Vagina (tissue), 2 donors: ENCODE data around the gene PLCB3. TPM values are rescaled to one million over a fixed set of nuclear protein-coding genes. Genes with fewer than 3 reads are reported as not detected.

Experiments
- DNase-seq, 2 donors: peaks; one replicate each; pipeline ENCODE4 v3.0.0-alpha.2; 2017; ENCODE audit errors: extremely low spot score in 2 of 2
- H3K27ac ChIP-seq: fragments of 200-600 bp; sonication (generic); one replicate; pipeline ENCODE4 v1.5.1; 2019
- H3K27me3 ChIP-seq: fragments of 200-600 bp; sonication (generic); one replicate; pipeline ENCODE4 v1.5.1; 2019
- H3K36me3 ChIP-seq, 2 donors: fragments of 200-600 bp; sonication (generic); one replicate each; pipeline ENCODE4 v1.5.1; 2017 to 2019
- H3K4me1 ChIP-seq: fragments of 200-600 bp; sonication (generic); one replicate; pipeline ENCODE4 v1.5.1; 2019
- H3K4me3 ChIP-seq, 2 donors: fragments of 200-600 bp; sonication (generic); 1 replicate in 1 of 2; 2 replicates in 1 of 2; pipeline ENCODE4 v1.5.1; 2016 to 2019
- H3K9me3 ChIP-seq: fragments of 200-600 bp; sonication (generic); one replicate; pipeline ENCODE4 v1.5.1; 2019
- POLR2A ChIP-seq, 2 donors: fragments of 450-650 bp; IDR thresholded peaks; one replicate each; pipeline ENCODE4 v1.6.1; 2017; ENCODE audit warnings: antibody characterized with exemption in 2 of 2, mild to moderate bottlenecking in 2 of 2, moderate library complexity in 2 of 2
- POLR2AphosphoS5 ChIP-seq, 2 donors: sonication (generic); formaldehyde crosslinking; IDR thresholded peaks; one replicate each; pipeline ENCODE4 v1.9.0; 2017; ENCODE audit warnings: antibody characterized with exemption in 2 of 2, mild to moderate bottlenecking in 2 of 2, low read depth in 1 of 2; ENCODE audit not compliant: insufficient read depth in 1 of 2
- intact Hi-C: fragments of 100-400 bp; cut with DNase I; formaldehyde crosslinking; loops from one replicate; pipeline ENCODE4 v1.15.1; 2023
- total RNA-seq: library from RNA; depleted of rRNA; stranded (reverse); fragments of >200 nt; gene quantifications from one replicate; pipeline ENCODE4 v1.2.3, GENCODE V29; 2016
- TF ChIP-seq, protein P1 (sequence below), 3 experiments: fragments of 450-650 bp in 2 of 3; fragments of 200-600 bp in 1 of 3; sonication (generic) in 1 of 3; IDR thresholded peaks; one replicate each; pipeline ENCODE4 v1.5.1; 2017 to 2019; ENCODE audit warnings: antibody characterized with exemption in 3 of 3, mild to moderate bottlenecking in 2 of 3, moderate library complexity in 2 of 3

The PLCB3 gene
- total RNA-seq, 1 donor from 2014 or later = 33.1 TPM

DNA sequence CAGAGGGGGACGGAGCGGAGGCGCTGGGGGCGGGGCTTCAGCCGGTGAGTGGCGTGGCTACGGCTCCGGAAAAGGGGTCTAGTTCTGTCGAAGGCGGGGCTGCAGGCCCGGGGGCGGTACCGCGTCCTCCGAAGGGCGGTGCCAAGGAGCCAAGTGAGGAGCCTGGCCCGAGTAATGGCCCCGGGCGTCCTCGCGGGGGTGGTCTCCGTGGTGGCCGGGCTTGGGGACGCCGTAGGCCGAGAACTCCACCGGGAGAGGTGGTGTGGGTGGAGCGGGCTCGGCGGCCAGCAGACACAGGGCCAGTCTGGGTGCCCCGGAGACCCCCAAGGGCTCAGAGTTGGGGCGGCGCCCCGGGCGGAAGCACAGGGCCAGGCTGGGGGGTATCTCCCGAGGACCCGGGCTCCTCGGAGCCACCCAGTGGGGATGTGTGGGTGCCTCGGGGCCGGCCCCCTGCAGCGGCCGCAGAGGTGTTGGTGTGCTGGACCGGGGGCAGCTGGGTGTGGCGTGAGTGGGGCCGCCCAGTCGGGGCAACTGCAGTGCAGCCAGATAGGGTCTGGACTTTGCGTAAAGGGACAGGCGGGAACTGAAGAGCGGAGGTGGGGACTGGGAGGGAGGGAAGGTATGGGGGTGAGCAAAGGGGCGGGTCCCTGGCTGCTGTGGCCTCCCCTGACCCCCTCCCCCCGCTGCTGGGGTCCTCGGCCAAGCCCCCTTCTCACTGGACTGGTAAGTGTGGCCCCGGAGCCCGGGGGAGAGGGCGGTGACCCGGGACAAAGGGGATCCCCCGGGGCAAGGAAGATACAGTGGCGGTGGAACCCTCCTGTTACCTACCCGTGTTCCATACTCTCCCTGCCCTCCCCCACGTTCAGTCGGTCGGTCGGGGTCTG is 9.6 kb upstream of the PLCB3 start:
- Histone ChIP-seq H3K27ac (peak overlapping the region; percentile 100), H3K4me1 (peaks cover 61% of the 10 kb centered on the region), H3K9me3 (no peaks in the 10 kb centered on the region), H3K36me3 (peaks cover 0 to 30% of the 10 kb centered on the region in 2 donors), H3K27me3 (no peaks in the 10 kb centered on the region), H3K4me3 (peak overlapping the region; percentile 87 to 99)
- TF ChIP-seq POLR2AphosphoS5 (IDR thresholded peaks at IDR 0.05; ENCODE audit: insufficient read depth in 1 of 2, low read depth in 1 of 2) (peak; percentile 68 to 92), POLR2A (IDR thresholded peaks at IDR 0.05) (peak in 1 of 2 donors; percentile 86)
- TF ChIP-seq, protein P1, sequence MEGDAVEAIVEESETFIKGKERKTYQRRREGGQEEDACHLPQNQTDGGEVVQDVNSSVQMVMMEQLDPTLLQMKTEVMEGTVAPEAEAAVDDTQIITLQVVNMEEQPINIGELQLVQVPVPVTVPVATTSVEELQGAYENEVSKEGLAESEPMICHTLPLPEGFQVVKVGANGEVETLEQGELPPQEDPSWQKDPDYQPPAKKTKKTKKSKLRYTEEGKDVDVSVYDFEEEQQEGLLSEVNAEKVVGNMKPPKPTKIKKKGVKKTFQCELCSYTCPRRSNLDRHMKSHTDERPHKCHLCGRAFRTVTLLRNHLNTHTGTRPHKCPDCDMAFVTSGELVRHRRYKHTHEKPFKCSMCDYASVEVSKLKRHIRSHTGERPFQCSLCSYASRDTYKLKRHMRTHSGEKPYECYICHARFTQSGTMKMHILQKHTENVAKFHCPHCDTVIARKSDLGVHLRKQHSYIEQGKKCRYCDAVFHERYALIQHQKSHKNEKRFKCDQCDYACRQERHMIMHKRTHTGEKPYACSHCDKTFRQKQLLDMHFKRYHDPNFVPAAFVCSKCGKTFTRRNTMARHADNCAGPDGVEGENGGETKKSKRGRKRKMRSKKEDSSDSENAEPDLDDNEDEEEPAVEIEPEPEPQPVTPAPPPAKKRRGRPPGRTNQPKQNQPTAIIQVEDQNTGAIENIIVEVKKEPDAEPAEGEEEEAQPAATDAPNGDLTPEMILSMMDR (IDR thresholded peaks at IDR 0.05) = no peak
- DNase-seq = no peak
- intact Hi-C loops = loop anchor here (2.0 kb wide), 1 partner anchor 75 kb away; the partner anchor contains the start of gene TRMT112

DNA sequence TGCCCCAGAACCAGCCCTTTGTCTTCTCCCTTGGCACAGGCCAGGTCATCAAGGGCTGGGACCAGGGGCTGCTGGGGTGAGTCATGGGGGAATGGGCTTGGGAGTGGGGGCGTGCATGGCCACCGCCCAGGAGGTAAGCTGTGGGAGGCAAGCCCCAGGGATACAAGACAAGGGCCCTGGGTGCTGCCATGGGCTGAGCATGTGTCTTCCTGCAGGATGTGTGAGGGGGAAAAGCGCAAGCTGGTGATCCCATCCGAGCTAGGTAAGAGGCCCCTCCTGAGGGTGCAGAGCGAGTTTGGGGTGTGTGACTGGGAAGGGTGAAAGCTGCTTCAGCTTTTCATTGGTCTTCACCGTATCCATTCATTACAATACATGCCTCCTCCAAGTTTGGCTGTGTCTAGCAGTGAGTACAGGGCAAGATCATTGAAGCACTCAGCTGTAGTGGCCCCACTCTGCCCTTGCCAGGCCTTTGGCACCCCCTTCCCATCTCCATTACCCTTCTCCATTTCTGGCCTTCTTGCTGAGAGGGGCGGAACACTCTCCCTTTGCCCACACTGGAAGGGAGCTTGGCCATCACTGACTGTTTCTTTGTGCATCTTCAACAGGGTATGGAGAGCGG is 8.0 kb upstream of the PLCB3 start:
- peak overlapping the region; percentile 100 for H3K27ac ChIP-seq
- DNase-seq = no peak
- H3K4me3 ChIP-seq = no peak overlapping the region
- peaks cover 0 to 19% of the 10 kb centered on the region in 2 donors for H3K36me3 ChIP-seq
- H3K4me1 ChIP-seq = peaks cover 51% of the 10 kb centered on the region
- no peak for TF ChIP-seq POLR2AphosphoS5 (IDR thresholded peaks at IDR 0.05; ENCODE audit: insufficient read depth in 1 of 2, low read depth in 1 of 2)
- TF ChIP-seq POLR2A (IDR thresholded peaks at IDR 0.05) = no peak
- TF ChIP-seq, protein P1 (IDR thresholded peaks at IDR 0.05) = no peak
- H3K9me3 ChIP-seq = no peaks in the 10 kb centered on the region
- no peaks in the 10 kb centered on the region for H3K27me3 ChIP-seq
- intact Hi-C loops = no loop called here

DNA sequence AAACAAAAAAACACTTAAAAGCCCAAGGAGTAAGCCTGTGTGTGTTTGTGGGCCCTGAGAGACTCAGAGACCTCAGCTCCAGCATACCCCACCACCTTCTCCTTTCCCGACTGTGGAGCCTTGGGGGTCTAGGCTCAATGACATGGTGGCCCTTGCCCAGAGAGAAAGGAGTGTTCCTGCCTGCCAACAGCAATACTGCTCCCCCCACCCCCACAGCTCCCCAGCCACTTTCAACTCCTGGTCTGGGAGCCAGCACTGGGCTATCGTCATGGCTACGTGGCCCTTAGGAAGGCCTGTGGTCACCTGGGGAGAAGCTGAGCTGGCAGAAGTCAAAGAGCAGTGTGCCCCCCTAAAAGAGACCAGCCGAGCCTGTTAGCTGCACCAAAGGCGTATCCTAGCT is 7.2 kb upstream of the PLCB3 start:
- no peaks in the 10 kb centered on the region for H3K27me3 ChIP-seq
- TF ChIP-seq POLR2AphosphoS5 (IDR thresholded peaks at IDR 0.05; ENCODE audit: insufficient read depth in 1 of 2, low read depth in 1 of 2) (no peak), POLR2A (IDR thresholded peaks at IDR 0.05) (no peak)
- TF ChIP-seq, protein P1 (IDR thresholded peaks at IDR 0.05) = no peak
- no peaks in the 10 kb centered on the region for H3K9me3 ChIP-seq
- intact Hi-C loops = no loop called here
- no peak overlapping the region for H3K27ac ChIP-seq
- H3K4me3 ChIP-seq = no peak overlapping the region
- H3K36me3 ChIP-seq = peaks cover 0 to 12% of the 10 kb centered on the region in 2 donors
- no peak for DNase-seq
- H3K4me1 ChIP-seq = peaks cover 51% of the 10 kb centered on the region

DNA sequence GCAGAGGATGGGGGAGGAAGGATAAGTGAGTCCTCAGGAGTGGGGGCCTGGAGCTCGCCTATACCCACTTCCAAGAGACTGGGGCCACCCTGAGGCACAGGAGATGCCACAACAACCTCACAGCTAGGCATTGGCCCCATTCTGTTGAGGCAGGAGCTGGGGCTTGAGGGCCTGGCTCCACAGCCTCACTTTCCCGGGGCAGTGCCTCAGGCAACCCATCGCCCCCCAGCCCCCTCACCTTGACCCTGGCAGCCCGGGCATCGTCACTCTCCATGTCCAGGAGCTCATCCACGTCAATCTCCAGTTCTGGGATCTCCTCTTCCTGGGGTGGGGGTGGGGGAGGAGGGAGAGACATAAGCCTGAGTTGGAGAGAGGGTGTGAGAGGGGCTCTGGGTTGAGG is 6.4 kb upstream of the PLCB3 start:
- Histone ChIP-seq H3K4me3 (peak overlapping the region; percentile 48 to 57), H3K36me3 (peaks cover 0 to 12% of the 10 kb centered on the region in 2 donors), H3K4me1 (peaks cover 47% of the 10 kb centered on the region), H3K27me3 (no peaks in the 10 kb centered on the region), H3K9me3 (no peaks in the 10 kb centered on the region), H3K27ac (peak overlapping the region; percentile 76)
- TF ChIP-seq POLR2A (IDR thresholded peaks at IDR 0.05) (no peak), POLR2AphosphoS5 (IDR thresholded peaks at IDR 0.05; ENCODE audit: insufficient read depth in 1 of 2, low read depth in 1 of 2) (no peak)
- TF ChIP-seq, protein P1 (IDR thresholded peaks at IDR 0.05) = no peak
- no peak for DNase-seq
- intact Hi-C loops = no loop called here
